HL-60 (cell line): ENCODE results near the gene EMP2.
"Not testable (repeated sequence)": the region's sequence is repeated elsewhere in the genome, so short reads cannot be mapped to it uniquely, and the experiment has no call there.

Experiments
- CTCF ChIP-seq: IDR thresholded peaks from one replicate; pipeline ENCODE4 v1.5.1; 2011; ENCODE audit warnings: low read length, control low read depth, inconsistent platforms; ENCODE audit not compliant: insufficient read depth
- GABPA ChIP-seq: IDR thresholded peaks from 2 replicates; pipeline ENCODE4 v1.6.1; 2012; ENCODE audit warnings: low read depth
- POLR2AphosphoS5 ChIP-seq: IDR thresholded peaks from 2 replicates; pipeline ENCODE4 v1.6.1; 2012; ENCODE audit warnings: low read depth
- REST ChIP-seq: IDR thresholded peaks from 2 replicates; pipeline ENCODE4 v1.6.1; 2012; ENCODE audit warnings: low read depth; ENCODE audit not compliant: insufficient replicate concordance
- SPI1 ChIP-seq: IDR thresholded peaks from 2 replicates; pipeline ENCODE4 v1.6.1; 2012; ENCODE audit warnings: low read depth, mild to moderate bottlenecking, borderline replicate concordance

GRCh38 chr16:10505286-10505685 is 75.1 kb downstream of the EMP2 start:
- TF ChIP-seq CTCF, SPI1, POLR2AphosphoS5, GABPA, REST: not testable (repeated sequence)
